Heart left ventricle (tissue), 16 donors: ENCODE results near the gene CHD5. TPM values are rescaled to one million over a fixed set of nuclear protein-coding genes. Genes with fewer than 3 reads are reported as not detected.
A peak's percentile ranks its signal among the peaks of the same experiment; 100 is the strongest.

ENCODE experiments used
- ATAC-seq, 4 donors: fragments of 200-7000 bp; cut with Tn5 transposase; one replicate each; pipeline ENCODE4 v1.9.1; 2020 to 2022; ENCODE audit warnings: moderate library complexity in 4 of 4, mild to moderate bottlenecking in 3 of 4, moderate number of reproducible peaks in 1 of 4
- DNase-seq, 5 donors: peaks; one replicate each; pipeline ENCODE4 v3.0.0-alpha.2; 2020
- H3K27ac ChIP-seq, 12 donors: fragments of 200-600 bp; sonication (generic) in 4 of 12; one replicate each; pipeline versions ENCODE4 v1.5.0 to v1.8.0; 2016 to 2022; ENCODE audit warnings: mild to moderate bottlenecking in 2 of 12
- H3K27me3 ChIP-seq, 9 donors: fragments of 200-600 bp; sonication (generic) in 2 of 9; one replicate each; pipeline versions ENCODE4 v1.5.1 to v1.8.0; 2016 to 2022; ENCODE audit warnings: mild to moderate bottlenecking in 3 of 9
- H3K36me3 ChIP-seq, 9 donors: fragments of 200-600 bp; sonication (generic) in 2 of 9; one replicate each; pipeline versions ENCODE4 v1.5.0 to v1.8.0; 2018 to 2022; ENCODE audit warnings: mild to moderate bottlenecking in 2 of 9
- H3K4me1 ChIP-seq, 12 donors: fragments of 200-600 bp; sonication (generic) in 4 of 12; one replicate each; pipeline versions ENCODE4 v1.5.0 to v1.8.0; 2016 to 2022; ENCODE audit warnings: mild to moderate bottlenecking in 3 of 12
- H3K4me3 ChIP-seq, 12 donors: fragments of 200-600 bp; sonication (generic) in 4 of 12; one replicate each; pipeline versions ENCODE4 v1.5.0 to v1.8.0; 2017 to 2022; ENCODE audit warnings: mild to moderate bottlenecking in 9 of 12, moderate library complexity in 4 of 12
- H3K9me3 ChIP-seq, 12 donors: fragments of 200-600 bp; sonication (generic) in 4 of 12; one replicate each; pipeline versions ENCODE4 v1.5.0 to v1.8.0; 2016 to 2022; ENCODE audit warnings: mild to moderate bottlenecking in 1 of 12
- CTCF ChIP-seq, 12 donors: fragments of 200-600 bp; sonication (generic) in 4 of 12; IDR thresholded peaks; one replicate each; pipeline versions ENCODE4 v1.5.0 to v1.8.0; 2018 to 2022; ENCODE audit warnings: antibody characterized with exemption in 12 of 12, mild to moderate bottlenecking in 5 of 12
- POLR2A ChIP-seq, 2 donors: fragments of 450-650 bp; IDR thresholded peaks; one replicate each; pipeline ENCODE4 v1.6.1; 2017; ENCODE audit warnings: antibody characterized with exemption in 2 of 2, mild to moderate bottlenecking in 2 of 2, moderate library complexity in 2 of 2
- WGBS, 4 donors: extraction: QIAGEN DNeasy Blood & Tissue Kit in 2 of 4; methylation state at CpG; one replicate each; pipeline versions ENCODE4 v1.1.5 to v1.1.7; 2013 to 2018; 5-methylcytosine and 5-hydroxymethylcytosine counted together
- intact Hi-C, 10 donors: fragments of 100-400 bp; cut with DNase I; formaldehyde crosslinking; loops; one replicate each; pipeline versions ENCODE4 v1.11.1 to v1.14.2; 2022
- polyA plus RNA-seq, 2 donors: library from polyadenylated mRNA; stranded (reverse); fragments of 200-250 nt; gene quantifications; one replicate each; pipeline ENCODE4 v1.2.3, GENCODE V29; 2013
- total RNA-seq, 9 donors: library from RNA; depleted of rRNA in 2 of 9; stranded (reverse); fragments of >200 nt in 2 of 9; fragmentation: NEBNext Ultra II Directional in 3 of 9; extraction: Animal tissue kit (Norgen Biotek cat#: 25700) in 3 of 9; gene quantifications; one replicate each; pipeline versions ENCODE4 v1.1.0 to v1.2.4, GENCODE V29; 2016 to 2023
- donor health status: ischemic (EF 13 %, LVEDD 7.1; RV severe dilation, severe dysfunction).
- donor health status: healthy with polysubstance abuse.
- donor health status: DM: no; HTN: yes; CAD: no.
- donor health status: DM: no; HTN: no; CAD: no.
- donor health status: ischemic (EF 25% LVEDD 6.9; RV normal size, moderate dysfunction).
- donor health status: ischemic (EF 25% LVEDD 5.7; RV mildly dilated, moderate dysfunction).
- donor health status: healthy.
- donor health status: DM: yes; HTN: yes; CAD: no.
- donor health status: ischemic (EF 35%, LVEDD 5.7; RV mildly dilated, moderate dysfunction).
- donor health status: nonischemic (EF 11% LVEDD 7.7; RV severe dilation, severe dysfunction).
- donor health status: DM: yes; HTN: yes; CAD: no.
- donor health status: PGD.
- donor health status: ischemic (EF 29% LVEDD 5.4; RV normal size, mild dysfunction).
- donor health status: nonischemic (EF 23%, LVEDD 6.1; RV moderate dilation, normal function).

Gene CHD5
- total and polyA plus RNA-seq, 11 donors: 0.07 to 1.3 (median 0.22) TPM; not detected in 2

- peak in 2 of 5 donors; percentile 13 to 61 for DNase-seq
- no peak for ATAC-seq
These were observed 78.1 kb downstream of the CHD5 start for GRCh38 chr1:6101826-6102531.

GRCh38 chr1:6100861-6101783, 79.0 kb downstream of the CHD5 start:
- no peaks in the 10 kb centered on the region for H3K9me3 ChIP-seq
- 64 to 70% (median 68%) methylated on average over 23 of the region's 23 CpGs for WGBS, 4 donors
- peaks cover 0 to 17% (median 0%) of the 10 kb centered on the region in 9 donors for H3K36me3 ChIP-seq
- peaks cover 0 to 14% (median 0%) of the 10 kb centered on the region in 12 donors for H3K4me1 ChIP-seq
- no peak overlapping the region for H3K27ac ChIP-seq
- TF ChIP-seq CTCF (IDR thresholded peaks at IDR 0.05): no peak
- TF ChIP-seq POLR2A (IDR thresholded peaks at IDR 0.05): no peak
- H3K27me3 ChIP-seq: peaks cover 0 to 26% (median 7%) of the 10 kb centered on the region in 9 donors
- intact Hi-C loops: loop anchor here in 1 of 10 donors (10.0 kb wide), 1 partner anchor 144 kb away; the partner anchor contains the start of gene HES3
- no peak overlapping the region for H3K4me3 ChIP-seq
- ATAC-seq (no peak), DNase-seq (peak in 1 of 5 donors; percentile 9)

More at GRCh38 chr1:6101826-6102531, 78.1 kb downstream of the CHD5 start:
- peaks cover 0 to 14% (median 0%) of the 10 kb centered on the region in 12 donors for H3K4me1 ChIP-seq
- H3K27ac ChIP-seq: no peak overlapping the region
- H3K4me3 ChIP-seq: no peak overlapping the region
- H3K27me3 ChIP-seq: peaks cover 0 to 26% (median 7%) of the 10 kb centered on the region in 9 donors
- no peaks in the 10 kb centered on the region for H3K9me3 ChIP-seq
- no peak for TF ChIP-seq POLR2A (IDR thresholded peaks at IDR 0.05)
- no peak for TF ChIP-seq CTCF (IDR thresholded peaks at IDR 0.05)
- WGBS, 4 donors: 53 to 62% (median 56%) methylated on average over 25 of the region's 25 CpGs
- H3K36me3 ChIP-seq: peaks cover 0 to 11% (median 0%) of the 10 kb centered on the region in 9 donors
- intact Hi-C loops: loop anchor here in 1 of 10 donors (10.0 kb wide), 1 partner anchor 143 kb away; the partner anchor contains the start of gene HES3

GRCh38 chr1:6099787-6100765, 80.0 kb downstream of the CHD5 start:
- 73 to 84% (median 74%) methylated on average over 6 to 27 of the region's 27 CpGs for WGBS, 4 donors
- DNase-seq (peak in 2 of 5 donors; percentile 26 to 57), ATAC-seq (peak in 3 of 4 donors; percentile 9 to 28 (median 20))
- H3K27ac ChIP-seq: no peak overlapping the region
- peaks cover 0 to 14% (median 0%) of the 10 kb centered on the region in 12 donors for H3K4me1 ChIP-seq
- H3K27me3 ChIP-seq: peaks cover 0 to 26% (median 7%) of the 10 kb centered on the region in 9 donors
- H3K9me3 ChIP-seq: no peaks in the 10 kb centered on the region
- no peak overlapping the region for H3K4me3 ChIP-seq
- TF ChIP-seq POLR2A (IDR thresholded peaks at IDR 0.05): no peak
- TF ChIP-seq CTCF (IDR thresholded peaks at IDR 0.05): peak in 1 of 12 donors; percentile 24
- peaks cover 0 to 25% (median 0%) of the 10 kb centered on the region in 9 donors for H3K36me3 ChIP-seq
- intact Hi-C loops: loop anchor here in 1 of 10 donors (10.0 kb wide), 1 partner anchor 145 kb away; the partner anchor contains the start of gene HES3
